Rectal smooth muscle tissue (tissue), 1 donor: ENCODE results near the gene MT1E.
"Not testable (repeated sequence)": the region's sequence is repeated elsewhere in the genome, so short reads cannot be mapped to it uniquely, and the experiment has no call there.

Experiments used
- H3K27ac ChIP-seq: one replicate; pipeline ENCODE4 v1.7.0; 2013; ENCODE audit warnings: low read depth, low read length, inconsistent platforms
- H3K27me3 ChIP-seq: one replicate; pipeline ENCODE4 v1.7.0; 2013; ENCODE audit warnings: low read length; ENCODE audit not compliant: control insufficient read depth, insufficient read depth
- H3K36me3 ChIP-seq: one replicate; pipeline ENCODE4 v1.7.0; 2013; ENCODE audit warnings: low read length; ENCODE audit not compliant: control insufficient read depth, insufficient read depth
- H3K4me1 ChIP-seq: one replicate; pipeline ENCODE4 v1.7.0; 2013; ENCODE audit warnings: low read length; ENCODE audit not compliant: control insufficient read depth, insufficient read depth
- H3K4me3 ChIP-seq: one replicate; pipeline ENCODE4 v1.7.0; 2013; ENCODE audit warnings: low read length
- H3K9ac ChIP-seq: one replicate; pipeline ENCODE4 v1.7.0; 2013; ENCODE audit warnings: low read length

Gene MT1E

GRCh38 chr16:56625140-56625942 is at the start of gene MT1E:
TSS of gene MT1E (plus strand) at chr16:56625781. CDS start at chr16:56625852, 71 bp downstream.
- Histone ChIP-seq H3K9ac (peak within 1 kb of the TSS; percentile 91), H3K27me3 (peaks cover 2% of the 10 kb centered on the region), H3K4me1 (peaks cover 6% of the 10 kb centered on the region), H3K27ac (peak within 1 kb of the TSS; percentile 98), H3K4me3 (peak within 1 kb of the TSS; percentile 81), H3K36me3 (no peaks in the 10 kb centered on the region)

DNA sequence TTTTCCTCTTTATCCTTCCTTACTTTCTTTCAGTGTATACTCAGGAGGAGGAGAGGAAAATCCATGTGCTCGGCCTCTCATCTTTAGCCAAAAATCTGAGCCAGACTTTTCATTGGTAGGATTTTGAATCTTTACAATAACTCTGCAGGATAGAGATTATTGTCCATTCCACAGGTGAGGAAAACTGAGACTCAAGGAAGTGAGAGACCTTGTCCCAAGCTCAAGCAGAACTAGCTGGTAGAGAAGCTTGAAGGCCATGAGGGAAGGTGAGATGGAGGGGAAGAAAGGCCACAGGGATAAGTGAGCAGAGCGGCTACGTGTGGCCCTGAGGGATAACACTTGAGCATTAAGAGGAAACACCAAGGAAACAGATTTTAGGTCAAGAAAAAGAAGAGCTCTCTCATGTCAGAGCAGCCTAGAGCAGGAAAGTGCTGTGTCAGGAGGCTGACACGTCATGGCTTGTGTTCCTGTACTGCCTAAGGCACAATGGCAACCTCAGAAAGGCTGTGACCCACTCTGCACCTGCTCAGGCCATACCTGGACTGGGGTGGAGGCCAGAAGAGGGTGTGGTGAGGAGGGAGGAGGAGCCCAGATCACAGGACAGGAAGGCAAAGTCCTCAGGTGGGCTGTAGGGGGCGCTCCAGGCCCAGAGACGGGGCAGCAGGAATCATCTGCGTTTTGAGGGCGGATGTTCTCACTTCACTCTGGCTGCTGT is 48.8 kb upstream of the MT1E start:
- H3K4me1 ChIP-seq, result no peaks in the 10 kb centered on the region
- H3K4me3 ChIP-seq, result no peak overlapping the region
- no peaks in the 10 kb centered on the region for H3K36me3 ChIP-seq
- no peak overlapping the region for H3K9ac ChIP-seq
- no peak overlapping the region for H3K27ac ChIP-seq
- no peaks in the 10 kb centered on the region for H3K27me3 ChIP-seq

DNA sequence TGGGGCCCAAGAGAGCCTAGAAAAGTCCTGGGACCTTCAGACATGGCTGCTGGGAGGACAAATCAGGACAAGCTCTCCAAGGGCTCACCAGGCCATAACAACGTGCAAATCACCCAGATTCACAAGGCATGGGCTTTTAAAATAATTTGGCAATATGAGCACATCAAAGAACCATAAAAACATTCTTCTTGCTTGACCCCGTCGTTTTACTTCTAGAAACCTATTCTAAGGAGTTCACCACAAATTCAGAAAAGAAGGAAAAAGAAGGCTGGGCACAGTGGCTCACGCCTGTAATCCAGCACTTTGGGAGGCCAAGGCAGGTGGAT is 48.3 kb upstream of the MT1E start:
- no peaks in the 10 kb centered on the region for H3K4me1 ChIP-seq
- H3K27ac ChIP-seq, result no peak overlapping the region
- H3K27me3 ChIP-seq, result no peaks in the 10 kb centered on the region
- no peaks in the 10 kb centered on the region for H3K36me3 ChIP-seq
- H3K9ac ChIP-seq, result no peak overlapping the region
- no peak overlapping the region for H3K4me3 ChIP-seq

DNA sequence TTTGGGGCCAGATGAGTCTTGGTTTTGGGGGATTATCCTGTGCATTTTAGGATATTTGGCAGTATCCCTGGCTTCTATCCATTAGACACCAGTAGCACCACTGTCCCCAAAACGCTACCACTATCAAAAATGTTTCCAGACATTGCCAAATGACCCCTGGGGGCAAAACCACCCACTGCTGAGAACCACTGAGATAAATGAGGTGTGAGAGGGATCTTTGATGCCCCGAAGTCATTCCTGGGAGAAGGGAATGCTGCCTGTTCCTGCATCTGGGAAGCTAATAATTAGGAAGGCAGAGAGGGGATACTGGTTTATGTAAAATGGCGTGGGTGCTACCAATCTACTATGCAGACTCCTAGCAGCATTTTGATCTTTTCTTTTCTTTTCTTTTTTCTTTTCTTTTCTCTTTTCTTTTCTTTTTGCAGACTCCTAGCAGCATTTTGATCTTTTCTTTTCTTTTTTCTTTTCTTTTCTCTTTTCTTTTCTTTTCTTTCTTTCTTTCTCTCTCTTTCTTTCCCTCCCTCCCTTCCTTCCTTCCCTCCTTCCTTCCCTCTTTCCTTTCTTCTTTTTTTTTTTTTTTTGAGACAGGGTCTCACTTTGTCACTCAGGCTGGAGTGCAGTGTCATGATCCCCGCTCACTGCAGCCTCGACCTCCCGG is 45.1 kb upstream of the MT1E start:
- Histone ChIP-seq H3K4me1 (no peaks in the 10 kb centered on the region), H3K27ac (no peak overlapping the region), H3K27me3 (no peaks in the 10 kb centered on the region), H3K36me3 (no peaks in the 10 kb centered on the region), H3K4me3 (no peak overlapping the region), H3K9ac (no peak overlapping the region)

DNA sequence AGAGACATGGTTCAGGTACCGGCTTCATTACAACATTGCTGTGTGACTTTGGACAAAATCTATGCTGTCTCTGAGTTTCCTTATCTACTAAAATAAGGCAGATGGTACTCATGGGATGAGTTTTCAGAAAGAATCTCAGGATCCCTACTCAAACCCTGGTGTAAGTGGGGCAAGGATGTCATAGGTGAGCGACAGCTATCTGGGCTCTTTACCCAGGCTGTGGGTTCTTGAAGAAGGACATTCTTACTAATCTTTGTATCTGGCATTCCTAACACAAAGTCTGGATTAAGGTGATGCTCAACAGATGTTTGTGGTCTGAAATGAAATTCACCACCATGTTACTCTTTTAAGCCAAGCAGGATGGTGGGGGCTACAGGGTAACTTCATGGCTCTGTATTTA is 42.7 kb upstream of the MT1E start:
- not testable (repeated sequence) for H3K9ac ChIP-seq, H3K36me3 ChIP-seq, H3K27me3 ChIP-seq, H3K4me1 ChIP-seq, H3K27ac ChIP-seq, H3K4me3 ChIP-seq

GRCh38 chr16:56583351-56584168 is 42.0 kb upstream of the MT1E start:
- no peak overlapping the region for H3K27ac ChIP-seq

GRCh38 chr16:56584276-56584675 is 41.3 kb upstream of the MT1E start:
- H3K9ac ChIP-seq, result no peak overlapping the region
- peaks cover 4% of the 10 kb centered on the region for H3K27me3 ChIP-seq
- no peak overlapping the region for H3K27ac ChIP-seq
- no peaks in the 10 kb centered on the region for H3K4me1 ChIP-seq
- H3K4me3 ChIP-seq, result no peak overlapping the region
- H3K36me3 ChIP-seq, result no peaks in the 10 kb centered on the region

More at GRCh38 chr16:56583351-56584168, 42.0 kb upstream of the MT1E start:
- H3K9ac ChIP-seq, result no peak overlapping the region
- no peaks in the 10 kb centered on the region for H3K4me1 ChIP-seq
- H3K4me3 ChIP-seq, result no peak overlapping the region
- no peaks in the 10 kb centered on the region for H3K27me3 ChIP-seq
- H3K36me3 ChIP-seq, result no peaks in the 10 kb centered on the region

DNA sequence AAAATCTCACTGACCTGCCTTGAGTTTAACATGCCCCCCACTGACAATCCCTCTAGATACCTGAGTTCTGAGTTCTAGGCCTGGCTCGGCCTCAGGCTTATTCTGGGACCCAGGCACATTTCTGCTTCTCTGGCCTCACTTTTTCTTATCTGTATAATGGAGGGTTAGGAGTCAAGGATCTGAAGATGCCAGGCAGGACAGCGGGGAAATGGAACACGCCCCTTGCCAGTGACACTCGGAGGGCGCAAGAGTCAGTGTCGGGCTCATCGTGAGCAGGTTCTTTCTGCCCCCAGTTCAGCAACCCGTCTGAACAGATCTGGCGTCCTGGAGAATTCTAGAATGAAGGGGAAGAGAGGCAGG is 36.8 kb upstream of the MT1E start:
- peaks cover 9% of the 10 kb centered on the region for H3K27me3 ChIP-seq
- no peaks in the 10 kb centered on the region for H3K36me3 ChIP-seq
- no peaks in the 10 kb centered on the region for H3K4me1 ChIP-seq
- H3K9ac ChIP-seq, result no peak overlapping the region
- H3K27ac ChIP-seq, result no peak overlapping the region
- H3K4me3 ChIP-seq, result peak overlapping the region; percentile 53

DNA sequence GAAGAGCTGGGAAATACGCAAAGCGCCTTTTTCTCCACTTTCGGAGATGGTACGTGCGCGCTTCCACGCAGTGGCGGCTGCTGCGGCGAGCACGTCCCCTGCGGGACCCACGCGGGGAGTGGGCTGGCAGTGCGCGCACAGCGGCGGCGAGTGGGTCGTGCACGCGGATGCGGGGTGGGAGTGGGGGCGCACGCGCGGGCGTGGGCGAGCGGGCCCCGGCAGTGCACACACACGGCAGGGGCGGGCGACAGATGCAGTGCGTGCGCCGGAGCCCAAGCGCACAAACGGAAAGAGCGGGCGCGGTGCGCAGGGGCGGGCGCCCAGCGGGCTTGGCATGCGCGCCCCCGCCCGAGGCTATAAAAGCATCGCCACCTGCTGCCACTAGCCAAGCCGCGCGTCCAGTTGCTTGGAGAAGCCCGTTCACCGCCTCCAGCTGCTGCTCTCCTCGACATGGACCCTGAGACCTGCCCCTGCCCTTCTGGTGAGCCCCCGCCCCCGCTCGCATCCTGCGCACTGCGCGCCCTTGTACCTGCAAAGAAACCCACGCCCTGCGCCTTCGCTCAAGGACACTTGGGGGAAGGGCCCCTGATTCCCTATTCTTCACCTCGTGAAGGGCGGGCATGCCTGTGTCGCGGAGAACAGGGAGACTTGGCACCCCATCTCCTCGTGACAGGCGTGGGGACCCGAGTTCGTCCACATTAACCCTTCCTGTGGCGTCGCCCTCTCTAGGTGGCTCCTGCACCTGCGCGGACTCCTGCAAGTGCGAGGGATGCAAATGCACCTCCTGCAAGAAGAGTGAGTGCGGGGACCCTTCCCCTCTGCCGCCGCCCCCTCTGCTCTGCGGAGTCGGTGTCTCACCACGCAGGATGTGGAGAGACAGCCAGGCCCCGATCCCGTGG is 36.2 kb upstream of the MT1E start, which contains the start of gene MT3:
Gene MT3 (plus strand): TSS at position 388 of the 899 bp plus-strand sequence. CDS start 63 bp downstream, at position 451.
- Histone ChIP-seq H3K36me3 (no peaks in the 10 kb centered on the region), H3K27ac (no peak within 1 kb of the TSS), H3K4me3 (peak within 1 kb of the TSS; percentile 53), H3K9ac (no peak within 1 kb of the TSS), H3K4me1 (no peaks in the 10 kb centered on the region), H3K27me3 (peaks cover 9% of the 10 kb centered on the region)

DNA sequence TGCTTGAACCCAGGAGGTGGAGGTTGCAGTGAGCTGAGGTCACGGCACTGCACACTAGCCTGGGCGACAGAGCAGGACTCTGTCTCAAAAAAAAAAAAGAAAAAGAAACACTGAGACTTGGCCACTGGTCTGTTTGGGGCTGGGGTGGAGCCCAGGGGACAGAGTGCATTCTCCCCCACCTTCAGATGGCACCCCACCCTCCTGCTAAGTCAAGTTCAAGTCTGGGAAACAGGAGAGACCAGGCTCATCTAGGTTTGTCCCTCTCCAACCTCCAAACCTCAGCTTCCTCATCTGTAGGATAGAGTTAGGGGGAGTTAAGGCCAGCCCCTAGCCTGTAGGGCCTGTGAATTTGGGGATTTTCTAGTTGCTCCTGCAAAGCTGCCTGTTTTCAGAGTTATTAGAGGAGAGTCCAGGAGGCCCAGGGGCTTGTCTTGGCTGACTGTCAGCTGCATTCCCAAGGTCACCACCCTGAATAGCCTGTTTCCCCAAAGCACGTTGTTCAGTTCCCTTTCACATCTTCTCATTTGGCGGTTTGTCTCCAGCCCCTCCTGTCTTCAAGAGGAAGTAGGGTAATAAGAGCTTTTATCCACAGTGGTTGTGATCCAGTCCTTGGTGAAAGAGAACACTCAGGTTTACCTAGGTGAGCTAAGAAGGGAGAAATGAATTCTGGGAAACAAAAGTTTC is 34.1 kb upstream of the MT1E start:
- no peak overlapping the region for H3K4me3 ChIP-seq
- no peak overlapping the region for H3K9ac ChIP-seq
- no peaks in the 10 kb centered on the region for H3K4me1 ChIP-seq
- H3K36me3 ChIP-seq, result no peaks in the 10 kb centered on the region
- H3K27ac ChIP-seq, result no peak overlapping the region
- peaks cover 9% of the 10 kb centered on the region for H3K27me3 ChIP-seq
